PC-3 (cell line): ENCODE data around the gene IL11. TPM values are rescaled to one million over a fixed set of nuclear protein-coding genes. Genes with fewer than 3 reads are reported as not detected.

ENCODE experiments used
- ATAC-seq: fragments of 200-7000 bp; cut with Tn5 transposase; 2 replicates; pipeline ENCODE4 v1.9.1; 2020; ENCODE audit warnings: mild to moderate bottlenecking, moderate library complexity
- BruUV-seq: library from RNA; stranded (reverse); fragments of 400-500 nt; replicated peaks from 2 replicates; lab custom pipeline; 2021; lab: Mats Ljungman, UMichigan
- CTCF ChIA-PET: fragments of 300-600 bp; sonication (Branson Sonifier 250); formaldehyde crosslinking; loops from one replicate; lab custom pipeline; 2022; ENCODE audit warnings: antibody characterized with exemption; lab: Charles Lee
- POLR2A ChIA-PET: fragments of 300-600 bp; sonication (Branson Sonifier 250); formaldehyde crosslinking; loops from one replicate; lab custom pipeline; 2022; ENCODE audit warnings: antibody characterized with exemption; ENCODE audit not compliant: unreplicated experiment; lab: Charles Lee
- DNase-seq: peaks from one replicate; pipeline ENCODE4 v3.0.0-alpha.2; 2015
- H2AFZ ChIP-seq: fragments of 300-600 bp; sonication (generic); 2 replicates; pipeline ENCODE4 v1.6.0; 2016; ENCODE audit warnings: antibody characterized with exemption, low read length
- H3F3A ChIP-seq: fragments of 300-600 bp; sonication (generic); one replicate; pipeline ENCODE4 v1.6.0; 2017; ENCODE audit warnings: antibody characterized with exemption, low read length, control low read depth, mild to moderate bottlenecking; ENCODE audit not compliant: unreplicated experiment
- H3K27ac ChIP-seq: fragments of 300-600 bp; sonication (generic); 2 replicates; pipeline ENCODE4 v1.5.1; 2016; ENCODE audit warnings: mild to moderate bottlenecking, low read length
- H3K27me3 ChIP-seq: fragments of 300-600 bp; sonication (generic); 2 replicates; pipeline ENCODE4 v1.6.1; 2016; ENCODE audit warnings: low read length, mixed read lengths
- H3K36me3 ChIP-seq: fragments of 300-600 bp; sonication (generic); 2 replicates; pipeline ENCODE4 v1.6.1; 2016; ENCODE audit warnings: low read depth, mixed run types, low read length, mixed read lengths
- H3K4me1 ChIP-seq: fragments of 300-600 bp; sonication (generic); 2 replicates; pipeline ENCODE4 v1.5.1; 2016; ENCODE audit warnings: low read length; ENCODE audit not compliant: insufficient read depth
- H3K4me2 ChIP-seq: fragments of 300-600 bp; sonication (generic); 2 replicates; pipeline ENCODE4 v1.6.0; 2016; ENCODE audit warnings: low read length
- H3K4me3 ChIP-seq: fragments of 300-600 bp; sonication (generic); 2 replicates; pipeline ENCODE4 v1.5.1; 2016; ENCODE audit warnings: mild to moderate bottlenecking, low read length, mixed read lengths
- H3K79me2 ChIP-seq: fragments of 300-600 bp; sonication (generic); 2 replicates; pipeline ENCODE4 v1.6.1; 2017; ENCODE audit warnings: low read length, mixed read lengths
- H3K9ac ChIP-seq: fragments of 300-600 bp; sonication (generic); 2 replicates; pipeline ENCODE4 v1.6.0; 2016; ENCODE audit warnings: mild to moderate bottlenecking, low read length
- H3K9me2 ChIP-seq: fragments of 300-600 bp; sonication (generic); replicated peaks from 2 replicates; pipeline ENCODE4 v1.6.1; 2016; ENCODE audit warnings: mixed run types, low read length, mixed read lengths
- H3K9me3 ChIP-seq: fragments of 300-600 bp; sonication (generic); 2 replicates; pipeline ENCODE4 v1.6.1; 2016; ENCODE audit warnings: low read length, mixed read lengths
- H4K20me1 ChIP-seq: fragments of 300-600 bp; sonication (generic); 2 replicates; pipeline ENCODE4 v1.6.1; 2016; ENCODE audit warnings: low read length, mixed read lengths
- CTCF ChIP-seq: fragments of 300-600 bp; sonication (generic); conservative IDR thresholded peaks from 2 replicates; pipeline ENCODE4 v1.5.1; 2017; ENCODE audit warnings: antibody characterized with exemption, low read depth, mild to moderate bottlenecking, low read length
- EZH2 ChIP-seq: fragments of 300-600 bp; sonication (generic); IDR thresholded peaks from one replicate; pipeline ENCODE4 v1.6.1; 2017; ENCODE audit warnings: antibody characterized with exemption, mild to moderate bottlenecking, low read length; ENCODE audit not compliant: unreplicated experiment
- EZH2phosphoT487 ChIP-seq: fragments of 300-600 bp; sonication (generic); IDR thresholded peaks from 2 replicates; pipeline ENCODE4 v1.6.1; 2018; ENCODE audit warnings: mild to moderate bottlenecking, antibody characterized with exemption, low read length, borderline replicate concordance
- intact Hi-C: fragments of 100-400 bp; cut with micrococcal nuclease; formaldehyde crosslinking; loops from 2 replicates; pipeline ENCODE4 v1.9.0; 2023
- total RNA-seq: library from RNA; depleted of rRNA; stranded (reverse); fragments of >200 nt; gene quantifications from 2 replicates; pipeline ENCODE4 v1.2.3, GENCODE V29; 2014

Gene IL11
- total RNA-seq, 1 experiment from 2014 or later = 7.5 TPM

DNA sequence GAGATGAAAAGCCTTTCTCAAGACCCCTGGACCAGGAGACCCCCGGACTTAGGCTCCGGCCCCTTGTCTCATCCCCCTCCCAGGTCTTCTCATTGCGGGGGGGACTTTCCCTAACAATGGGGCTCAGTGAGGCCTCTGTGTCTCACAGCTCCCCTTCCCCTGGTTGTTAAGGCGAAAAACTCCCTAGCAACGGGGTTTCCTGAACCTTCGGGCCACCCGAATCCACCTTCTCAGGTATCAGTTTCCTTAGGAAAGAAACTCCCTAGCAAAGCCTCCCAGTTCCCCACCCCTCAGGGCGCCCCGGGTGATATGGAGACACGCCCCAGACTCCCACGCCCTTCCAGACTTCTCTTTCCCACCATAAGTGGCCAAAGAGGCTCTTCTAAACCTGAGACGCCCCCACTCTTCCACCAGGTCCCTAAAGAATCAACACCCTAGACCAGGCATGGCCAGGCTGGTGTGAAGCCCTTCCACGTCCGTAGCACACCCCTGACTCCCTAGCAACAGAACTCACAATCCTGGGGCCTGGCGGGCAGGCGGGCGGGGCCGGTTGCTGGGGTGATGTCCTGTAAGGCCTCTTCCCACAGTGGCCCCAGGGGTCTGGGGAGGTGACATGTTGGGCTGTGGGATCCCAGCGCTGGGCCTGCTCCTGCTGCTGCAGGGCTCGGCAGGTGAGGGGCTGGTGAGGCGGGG, 6.1 kb upstream of the IL11 start, which contains the start of gene TMEM190:
Gene TMEM190, plus strand, starts transcription at position 586 of the 693 bp plus-strand sequence. Its CDS starts 28 bp downstream, at position 614.
- Histone ChIP-seq H3K4me3 (no peak within 1 kb of the TSS), H3K4me2 (no peak within 1 kb of the TSS), H3K9me3 (no peaks in the 10 kb centered on the region), H4K20me1 (no peaks in the 10 kb centered on the region), H2AFZ (no peak within 1 kb of the TSS), H3K27ac (no peak within 1 kb of the TSS), H3K9me2 (no peaks in the 10 kb centered on the region), H3K4me1 (peaks cover 30% of the 10 kb centered on the region), H3K9ac (no peak within 1 kb of the TSS), H3K36me3 (no peaks in the 10 kb centered on the region), H3F3A (no peaks in the 10 kb centered on the region), H3K27me3 (no peaks in the 10 kb centered on the region), H3K79me2 (peaks cover 1% of the 10 kb centered on the region)
- BruUV-seq = no TSS peak
- CTCF ChIA-PET = no interaction called here
- POLR2A ChIA-PET = interaction anchor here (0.7 kb wide), 1 partner anchor 1185 kb away, joined by 25 read pairs; no protein-coding TSS in a partner anchor
- intact Hi-C loops = no loop called here
- no peak for TF ChIP-seq CTCF
- ATAC-seq = peak; percentile 10; the same call in 1 of the 2 replicates
- DNase-seq = no peak

- Histone ChIP-seq H3F3A (peaks cover 5% of the 10 kb centered on the region), H2AFZ (peak overlapping the region; percentile 17; the same call in 1 of the 2 replicates), H3K9ac (no peak overlapping the region), H3K9me2 (no peaks in the 10 kb centered on the region), H3K9me3 (no peaks in the 10 kb centered on the region), H3K27ac (peak overlapping the region; percentile 6; the same call in 1 of the 2 replicates), H4K20me1 (no peaks in the 10 kb centered on the region), H3K36me3 (no peaks in the 10 kb centered on the region), H3K4me3 (peak overlapping the region; percentile 29; the same call in 1 of the 2 replicates), H3K27me3 (no peaks in the 10 kb centered on the region), H3K4me1 (peaks cover 44% of the 10 kb centered on the region), H3K4me2 (peak overlapping the region; percentile 71), H3K79me2 (no peaks in the 10 kb centered on the region)
- CTCF ChIA-PET = interaction anchor here (1.0 kb wide), 1 partner anchor 9 kb away, joined by 5 read pairs; no protein-coding TSS in a partner anchor
- no TSS peak for BruUV-seq
- peak; percentile 1 for ATAC-seq
- DNase-seq = no peak
- no peak for TF ChIP-seq EZH2
- TF ChIP-seq CTCF = no peak
- no peak for TF ChIP-seq EZH2phosphoT487
- POLR2A ChIA-PET = no interaction called here
- intact Hi-C loops = loop anchor here (5.0 kb wide), 1 partner anchor 72 kb away; no protein-coding TSS in a partner anchor
These were observed 3.9 kb upstream of the IL11 start for GRCh38 chr19:55373993-55374757.
